Neural cell (in vitro differentiated cells): ENCODE measurements around the gene TMEM131. TPM values are rescaled to one million over a fixed set of nuclear protein-coding genes. Genes with fewer than 3 reads are reported as not detected.

Experiments
- H2AFZ ChIP-seq: fragments of 200-600, 300-800 bp; sonication (generic), shearing (Covaris generic); 2 replicates; pipeline ENCODE4 v1.6.0; 2014; ENCODE audit warnings: low read depth, mild to moderate bottlenecking, antibody characterized with exemption, low read length, moderate library complexity
- H3F3A ChIP-seq: fragments of 200-600 bp; shearing (Covaris generic); 2 replicates; pipeline ENCODE4 v1.6.1; 2016; ENCODE audit warnings: mild to moderate bottlenecking, moderate library complexity, mixed read lengths, antibody characterized with exemption, low read length; ENCODE audit not compliant: insufficient read depth, poor library complexity, severe bottlenecking
- H3K27ac ChIP-seq: fragments of 200-600, 300-800 bp; sonication (generic), shearing (Covaris generic); 2 replicates; pipeline ENCODE4 v1.5.1; 2014; ENCODE audit warnings: mild to moderate bottlenecking, low read length, moderate library complexity
- H3K27me3 ChIP-seq: fragments of 300-800, 200-600 bp; sonication (generic), shearing (Covaris generic); 2 replicates; pipeline ENCODE4 v1.6.0; 2014; ENCODE audit warnings: mild to moderate bottlenecking, low read depth, low read length, moderate library complexity; ENCODE audit not compliant: insufficient read depth
- H3K36me3 ChIP-seq: fragments of 300-800, 200-600 bp; sonication (generic), shearing (Covaris generic); 2 replicates; pipeline ENCODE4 v1.5.1; 2014; ENCODE audit warnings: mild to moderate bottlenecking, antibody characterized with exemption, low read length, moderate library complexity; ENCODE audit not compliant: insufficient read depth
- H3K4me2 ChIP-seq: fragments of 300-800, 200-600 bp; sonication (generic), shearing (Covaris generic); 2 replicates; pipeline ENCODE4 v1.6.0; 2014; ENCODE audit warnings: mild to moderate bottlenecking, low read length
- H3K4me3 ChIP-seq: fragments of 300-800, 200-600 bp; sonication (generic), shearing (Covaris generic); 2 replicates; pipeline ENCODE4 v1.5.1; 2014; ENCODE audit warnings: mild to moderate bottlenecking, low read length, moderate library complexity
- H3K79me2 ChIP-seq: fragments of 200-600 bp; shearing (Covaris generic); replicated peaks from 2 replicates; pipeline ENCODE4 v1.6.0; 2014; ENCODE audit warnings: mild to moderate bottlenecking, low read length, moderate library complexity; ENCODE audit not compliant: insufficient read depth
- H3K9ac ChIP-seq: fragments of 300-800, 200-600 bp; sonication (generic), shearing (Covaris generic); 2 replicates; pipeline ENCODE4 v1.6.1; 2016; ENCODE audit warnings: mild to moderate bottlenecking, low read length, mixed read lengths
- H3K9me2 ChIP-seq: fragments of 200-600 bp; shearing (Covaris generic); 2 replicates; pipeline ENCODE4 v1.6.1; 2016; ENCODE audit warnings: mild to moderate bottlenecking, low read length, mixed read lengths; ENCODE audit not compliant: insufficient read depth
- H3K9me3 ChIP-seq: fragments of 200-600, 300-800 bp; sonication (generic), shearing (Covaris generic); 2 replicates; pipeline ENCODE4 v1.6.1; 2016; ENCODE audit warnings: mild to moderate bottlenecking, mixed run types, low read length, moderate library complexity, mixed read lengths
- H4K20me1 ChIP-seq: fragments of 200-600 bp; shearing (Covaris generic); 2 replicates; pipeline ENCODE4 v1.6.1; 2016; ENCODE audit warnings: mild to moderate bottlenecking, mixed run types; ENCODE audit not compliant: insufficient read depth
- CTCF ChIP-seq: fragments of 450-650 bp; IDR thresholded peaks from 2 replicates; pipeline ENCODE4 v1.5.1; 2014; ENCODE audit warnings: antibody characterized with exemption, mild to moderate bottlenecking, moderate library complexity; ENCODE audit not compliant: poor library complexity, severe bottlenecking
- EP300 ChIP-seq: fragments of 450-650 bp; conservative IDR thresholded peaks from 2 replicates; pipeline ENCODE4 v1.6.1; 2014; ENCODE audit warnings: antibody characterized with exemption, mild to moderate bottlenecking, moderate library complexity; ENCODE audit not compliant: poor library complexity, severe bottlenecking
- EZH2 ChIP-seq: fragments of 200-600, 300-800 bp; shearing (Covaris generic), sonication (generic); IDR thresholded peaks from 2 replicates; pipeline ENCODE4 v1.6.1; 2014; ENCODE audit warnings: antibody characterized with exemption, low read length, borderline replicate concordance, mild to moderate bottlenecking; ENCODE audit not compliant: insufficient read depth, poor library complexity, severe bottlenecking
- MXI1 ChIP-seq: fragments of 450-650 bp; conservative IDR thresholded peaks from 2 replicates; pipeline ENCODE4 v1.6.1; 2014; ENCODE audit warnings: antibody characterized with exemption, mild to moderate bottlenecking; ENCODE audit not compliant: poor library complexity, severe bottlenecking
- POLR2AphosphoS5 ChIP-seq: IDR thresholded peaks from 2 replicates; pipeline ENCODE4 v1.6.1; 2012
- RAD21 ChIP-seq: fragments of 450-650 bp; conservative IDR thresholded peaks from 2 replicates; pipeline ENCODE4 v1.6.1; 2014; ENCODE audit warnings: antibody characterized with exemption, mild to moderate bottlenecking, moderate library complexity
- REST ChIP-seq: IDR thresholded peaks from 2 replicates; pipeline ENCODE4 v1.6.1; 2012; ENCODE audit warnings: borderline replicate concordance
- SMC3 ChIP-seq: fragments of 450-650 bp; conservative IDR thresholded peaks from 2 replicates; pipeline ENCODE4 v1.6.1; 2014; ENCODE audit warnings: antibody characterized with exemption, mild to moderate bottlenecking, moderate library complexity; ENCODE audit not compliant: poor library complexity
- TAF1 ChIP-seq: IDR thresholded peaks from 2 replicates; pipeline ENCODE4 v1.6.1; 2012; ENCODE audit warnings: low read depth
- polyA plus RNA-seq: library from polyadenylated mRNA; depleted of rRNA; stranded (reverse); fragments of >200 nt; gene quantifications from 2 replicates; pipeline ENCODE4 v1.2.3, GENCODE V29; 2014

The TMEM131 gene
- polyA plus RNA-seq, 1 donor from 2014 or later = 9.6 TPM

- Histone ChIP-seq H4K20me1 (no peaks in the 10 kb centered on the region), H2AFZ (no peak overlapping the region), H3K27ac (no peak overlapping the region), H3K9me3 (no peaks in the 10 kb centered on the region), H3K79me2 (no peaks in the 10 kb centered on the region), H3K4me3 (no peak overlapping the region), H3K27me3 (no peaks in the 10 kb centered on the region), H3F3A (no peaks in the 10 kb centered on the region), H3K9ac (no peak overlapping the region), H3K4me2 (no peak overlapping the region), H3K9me2 (no peaks in the 10 kb centered on the region), H3K36me3 (peaks cover 5% of the 10 kb centered on the region)
- no peak for TF ChIP-seq POLR2AphosphoS5
- no peak for TF ChIP-seq EZH2
- no peak for TF ChIP-seq CTCF
- TF ChIP-seq EP300 = no peak
- TF ChIP-seq TAF1 = no peak
- TF ChIP-seq RAD21 = no peak
- no peak for TF ChIP-seq SMC3
- TF ChIP-seq MXI1 = no peak
- TF ChIP-seq REST = no peak
Observed at GRCh38 chr2:97742381-97742847, 253.3 kb downstream of the TMEM131 start.

- H3K79me2 ChIP-seq = no peaks in the 10 kb centered on the region
- no peak overlapping the region for H3K9ac ChIP-seq
- no peaks in the 10 kb centered on the region for H3K9me2 ChIP-seq
- no peaks in the 10 kb centered on the region for H3K27me3 ChIP-seq
- no peak overlapping the region for H3K27ac ChIP-seq
- no peaks in the 10 kb centered on the region for H3F3A ChIP-seq
- H3K4me2 ChIP-seq = no peak overlapping the region
- TF ChIP-seq REST (no peak), POLR2AphosphoS5 (no peak), TAF1 (no peak), RAD21 (no peak), EZH2 (no peak), MXI1 (no peak), CTCF (no peak), EP300 (no peak), SMC3 (no peak)
- H3K9me3 ChIP-seq = no peaks in the 10 kb centered on the region
- H2AFZ ChIP-seq = no peak overlapping the region
- H3K4me3 ChIP-seq = no peak overlapping the region
- H3K36me3 ChIP-seq = peaks cover 3% of the 10 kb centered on the region
- no peaks in the 10 kb centered on the region for H4K20me1 ChIP-seq
Observed at GRCh38 chr2:97741686-97742085, 254.1 kb downstream of the TMEM131 start.
